Breast epithelium (tissue), 4 donors: Measurements from ENCODE around the gene LUZP1. TPM values are rescaled to one million over a fixed set of nuclear protein-coding genes. Genes with fewer than 3 reads are reported as not detected.

Experiments used
- DNase-seq, 2 donors: peaks; one replicate each; pipeline ENCODE4 v3.0.0-alpha.2; 2019; ENCODE audit warnings: low spot score in 2 of 2
- H3K27ac ChIP-seq, 2 donors: fragments of 200-600 bp; sonication (generic) in 1 of 2; one replicate each; pipeline ENCODE4 v1.5.1; 2016 to 2019; ENCODE audit warnings: mild to moderate bottlenecking in 1 of 2
- H3K27me3 ChIP-seq, 2 donors: fragments of 200-600 bp; sonication (generic) in 1 of 2; one replicate each; pipeline versions ENCODE4 v1.5.1 to v1.6.0; 2017 to 2019; ENCODE audit warnings: control low read depth in 1 of 2, mild to moderate bottlenecking in 1 of 2
- H3K36me3 ChIP-seq: fragments of 200-600 bp; one replicate; pipeline ENCODE4 v1.5.1; 2019
- H3K4me1 ChIP-seq, 2 donors: fragments of 200-600 bp; sonication (generic); one replicate each; pipeline ENCODE4 v1.5.1; 2016 to 2019; ENCODE audit warnings: control low read depth in 1 of 2
- H3K4me3 ChIP-seq, 3 donors: fragments of 200-600 bp; sonication (generic); 1 replicate in 2 of 3; 2 replicates in 1 of 3; pipeline ENCODE4 v1.5.1; 2016 to 2019; ENCODE audit warnings: mild to moderate bottlenecking in 3 of 3, moderate library complexity in 2 of 3
- H3K9me3 ChIP-seq, 2 donors: fragments of 200-600 bp; sonication (generic) in 1 of 2; one replicate each; pipeline ENCODE4 v1.5.1; 2016 to 2019; ENCODE audit warnings: control low read depth in 1 of 2
- CTCF ChIP-seq, 3 donors: fragments of 450-650 bp; IDR thresholded peaks; one replicate each; pipeline ENCODE4 v1.5.1; 2016 to 2017; ENCODE audit warnings: antibody characterized with exemption in 3 of 3, mild to moderate bottlenecking in 3 of 3, moderate library complexity in 3 of 3
- POLR2A ChIP-seq: fragments of 450-650 bp; IDR thresholded peaks from one replicate; pipeline ENCODE4 v1.6.1; 2016; ENCODE audit warnings: antibody characterized with exemption, mild to moderate bottlenecking, moderate library complexity
- POLR2AphosphoS5 ChIP-seq, 3 donors: sonication (generic); formaldehyde crosslinking; IDR thresholded peaks; one replicate each; pipeline ENCODE4 v1.6.1; 2017; ENCODE audit warnings: antibody characterized with exemption in 3 of 3
- intact Hi-C: fragments of 100-400 bp; cut with DNase I; formaldehyde crosslinking; loops from one replicate; pipeline ENCODE4 v1.15.1; 2023; ENCODE audit warnings: low total_unique reads
- total RNA-seq, 3 donors: library from RNA; depleted of rRNA; stranded (reverse); fragments of >200 nt; gene quantifications; one replicate each; pipeline ENCODE4 v1.1.0, GENCODE V29; 2016

LUZP1 gene
- total RNA-seq, 3 donors from 2014 or later = 21.0 to 26.6 (median 24.6) TPM

GRCh38 chr1:23177438-23178380 is 9.1 kb upstream of the LUZP1 start:
- DNase-seq = peak; percentile 53 to 71
- peak in 2 of 3 donors; percentile 10 to 47 for TF ChIP-seq CTCF (IDR thresholded peaks at IDR 0.05)
- peak; percentile 38 to 62 (median 42) for TF ChIP-seq POLR2AphosphoS5 (IDR thresholded peaks at IDR 0.05)
- TF ChIP-seq POLR2A = no peak
- no peaks in the 10 kb centered on the region for H3K9me3 ChIP-seq
- intact Hi-C loops = no loop called here
- no peaks in the 10 kb centered on the region for H3K36me3 ChIP-seq
- no peaks in the 10 kb centered on the region for H3K4me1 ChIP-seq
- H3K4me3 ChIP-seq = peak overlapping the region; percentile 49 to 70 (median 64)
- no peaks in the 10 kb centered on the region for H3K27me3 ChIP-seq
- peak overlapping the region; percentile 73 to 86 for H3K27ac ChIP-seq

- Histone ChIP-seq H3K27ac (peak overlapping the region; percentile 73 to 86), H3K9me3 (no peaks in the 10 kb centered on the region), H3K27me3 (no peaks in the 10 kb centered on the region), H3K4me3 (peak overlapping the region; percentile 49 to 70 (median 64)), H3K36me3 (no peaks in the 10 kb centered on the region), H3K4me1 (no peaks in the 10 kb centered on the region)
- no peak for TF ChIP-seq POLR2AphosphoS5 (IDR thresholded peaks at IDR 0.05)
- TF ChIP-seq CTCF (IDR thresholded peaks at IDR 0.05) = no peak
- TF ChIP-seq POLR2A = no peak
- intact Hi-C loops = no loop called here
- DNase-seq = no peak
Measured at GRCh38 chr1:23177031-23177430, 8.4 kb upstream of the LUZP1 start.

GRCh38 chr1:23174426-23175110 is 5.9 kb upstream of the LUZP1 start:
- no peak for TF ChIP-seq POLR2A
- no peak for TF ChIP-seq POLR2AphosphoS5 (IDR thresholded peaks at IDR 0.05)
- no peak for TF ChIP-seq CTCF (IDR thresholded peaks at IDR 0.05)
- no peak for DNase-seq
- Histone ChIP-seq H3K27me3 (no peaks in the 10 kb centered on the region), H3K4me1 (no peaks in the 10 kb centered on the region), H3K4me3 (no peak overlapping the region), H3K27ac (no peak overlapping the region), H3K9me3 (no peaks in the 10 kb centered on the region), H3K36me3 (no peaks in the 10 kb centered on the region)
- intact Hi-C loops = no loop called here

- Histone ChIP-seq H3K27me3 (no peaks in the 10 kb centered on the region), H3K4me3 (no peak overlapping the region), H3K36me3 (no peaks in the 10 kb centered on the region), H3K27ac (peak overlapping the region; percentile 23 to 32), H3K4me1 (peaks cover 0 to 2% of the 10 kb centered on the region in 2 donors), H3K9me3 (no peaks in the 10 kb centered on the region)
- DNase-seq = no peak
- intact Hi-C loops = no loop called here
- TF ChIP-seq POLR2A (no peak), POLR2AphosphoS5 (IDR thresholded peaks at IDR 0.05) (no peak), CTCF (IDR thresholded peaks at IDR 0.05) (no peak)
Measured at GRCh38 chr1:23171181-23171755, 2.6 kb upstream of the LUZP1 start.
